Stimulated activated CD4-positive, alpha-beta T cell treated with anti-CD3 and anti-CD28 coated beads, Interleukin-15, amount 100 ng/mL, for 48 hours (primary cell): ENCODE data around the gene SDC3.

ENCODE experiments used
- DNase-seq, 2 donors: peaks; one replicate each; pipeline ENCODE4 v3.0.0-alpha.2; 2020; ENCODE audit warnings: low read depth in 2 of 2

The SDC3 gene

GRCh38 chr1:30928789-30929134 is 20.2 kb upstream of the SDC3 start:
- no peak for DNase-seq

DNA sequence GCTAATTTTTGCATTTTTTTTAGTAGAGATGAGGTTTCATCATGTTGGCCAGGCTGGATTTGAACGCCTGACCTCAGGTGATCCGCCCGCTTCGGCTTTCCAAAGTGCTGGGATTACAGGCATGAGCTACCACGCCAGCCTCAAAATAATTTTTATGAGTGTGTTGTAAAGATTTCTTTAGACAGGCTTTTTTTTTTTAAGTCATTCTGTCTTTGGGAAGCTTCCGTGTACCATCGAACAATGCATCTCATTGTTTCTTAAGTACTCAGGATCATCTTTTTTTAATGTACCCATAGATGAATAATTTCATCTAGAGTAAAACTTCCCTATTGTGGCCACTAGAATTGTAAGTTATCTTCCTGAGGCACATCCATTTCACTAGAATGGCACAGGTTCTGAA is 19.6 kb upstream of the SDC3 start:
- no peak for DNase-seq

GRCh38 chr1:30927448-30927847 is 18.9 kb upstream of the SDC3 start:
- no peak for DNase-seq

DNA sequence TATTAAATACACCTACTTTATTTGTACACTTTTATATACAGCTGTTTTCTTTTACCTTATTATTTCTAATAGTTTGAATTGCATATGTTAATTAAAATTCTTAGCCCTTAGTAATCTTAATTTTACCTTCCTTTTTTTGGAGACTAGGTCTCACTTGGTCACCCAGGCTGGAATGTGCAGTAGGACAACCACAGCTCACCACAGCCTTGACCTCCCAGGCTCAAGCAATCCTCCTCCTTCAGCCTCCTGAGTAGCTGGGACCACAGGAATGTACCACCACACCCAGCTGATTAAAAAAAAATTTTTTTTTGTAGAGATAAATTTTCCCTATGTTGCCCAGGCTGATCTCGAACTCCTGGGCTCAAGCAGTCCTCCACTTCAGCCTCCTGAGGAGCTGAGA is 15.0 kb upstream of the SDC3 start:
- no peak for DNase-seq

GRCh38 chr1:30920827-30921226 is 12.3 kb upstream of the SDC3 start:
- no peak for DNase-seq

DNA sequence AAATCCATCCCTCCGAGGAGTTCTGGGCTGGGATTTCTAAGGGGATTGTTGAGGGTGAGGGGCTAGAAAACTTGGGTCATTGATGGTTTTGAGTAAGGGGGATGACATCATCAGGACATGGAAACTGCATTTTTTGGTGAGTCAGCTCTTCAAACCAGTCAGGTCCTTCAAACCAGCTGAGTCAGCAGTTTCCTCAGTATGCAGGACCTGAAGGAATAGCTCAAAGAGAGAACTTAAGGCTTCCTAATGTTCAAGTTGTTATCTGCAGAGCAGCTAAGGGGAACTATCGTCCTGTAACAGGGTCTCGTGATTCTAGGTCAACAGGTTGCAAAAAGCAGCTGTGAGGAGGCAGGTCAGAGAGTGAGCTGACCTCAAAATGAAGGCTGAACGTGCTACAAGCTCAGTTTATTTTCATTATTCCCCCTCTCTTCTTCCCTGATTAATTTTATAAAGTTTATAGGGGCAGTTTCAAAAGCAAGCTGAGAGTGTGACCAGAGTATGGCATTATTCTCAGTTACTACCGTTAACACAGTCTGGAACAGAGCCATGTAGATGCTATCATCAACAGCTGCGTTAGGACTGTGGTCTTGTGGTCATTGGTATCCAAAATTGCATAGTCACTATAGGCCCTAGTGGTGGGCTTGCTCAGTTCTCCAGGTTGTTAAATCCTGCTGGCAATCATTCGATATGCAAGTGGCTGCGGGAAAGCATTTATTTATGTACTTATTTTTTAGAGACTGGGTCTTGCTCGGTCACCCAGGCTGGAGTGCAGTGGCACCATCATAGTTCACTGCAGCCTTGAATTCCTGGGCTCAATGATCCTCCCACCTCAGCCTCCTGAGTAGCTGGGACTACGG is 10.7 kb upstream of the SDC3 start:
- no peak for DNase-seq

- no peak for DNase-seq
These were observed 7.7 kb upstream of the SDC3 start for GRCh38 chr1:30916296-30916695.

DNA sequence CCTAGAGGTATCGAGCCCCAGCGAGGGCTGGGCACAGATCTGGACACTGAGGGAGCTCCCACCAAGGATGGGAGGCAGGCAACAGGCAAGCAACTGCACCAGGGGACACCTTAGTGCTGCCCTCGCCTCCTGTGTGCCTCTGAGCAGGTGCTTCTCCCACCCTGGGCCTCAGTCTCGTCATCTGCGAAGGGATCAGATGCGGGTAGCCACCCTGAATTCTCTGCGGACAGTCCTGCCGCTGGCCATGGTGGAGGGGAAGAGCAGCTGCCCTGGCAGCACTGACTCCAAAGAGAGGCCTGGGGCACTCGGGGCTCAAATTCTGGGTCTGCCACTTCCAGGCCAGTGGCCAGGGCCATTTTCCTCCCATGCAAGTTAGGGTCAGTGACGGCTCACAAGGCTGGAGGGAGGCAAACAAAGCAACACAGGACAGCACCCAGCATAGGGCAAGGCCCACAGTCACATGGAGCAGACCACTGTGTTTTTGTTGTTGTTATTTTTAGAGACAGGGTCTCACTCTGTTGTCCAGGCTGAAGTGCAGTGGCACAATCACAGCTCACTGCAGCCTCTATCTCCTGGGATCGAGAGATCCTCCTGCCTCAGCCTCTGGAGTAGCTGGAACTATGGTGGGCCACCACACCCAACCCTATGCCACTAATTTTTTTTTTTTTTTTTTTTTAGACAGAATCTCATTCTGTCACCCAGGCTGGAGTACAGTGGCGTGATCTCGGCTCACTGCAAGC is 7.1 kb upstream of the SDC3 start:
- DNase-seq, result no peak

DNA sequence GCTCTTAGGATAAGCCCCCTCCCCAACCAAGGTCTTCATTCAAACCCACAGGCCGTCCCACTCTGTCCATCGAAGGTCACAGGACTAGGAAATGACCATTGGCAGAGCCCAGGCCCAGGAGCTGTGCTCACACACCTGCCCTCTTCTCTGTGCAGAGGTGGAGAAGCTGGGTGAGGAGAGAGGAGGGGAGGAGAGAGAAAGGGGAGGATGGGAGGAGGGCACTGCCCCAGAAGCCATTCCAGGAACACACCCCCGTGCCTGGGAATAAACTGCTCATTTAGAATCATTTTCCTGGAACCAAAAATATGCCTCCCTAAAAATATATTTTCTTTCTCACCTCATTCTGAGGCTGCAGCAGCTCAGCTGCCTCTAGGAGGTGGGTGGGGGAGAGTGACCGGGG is 6.4 kb upstream of the SDC3 start:
- no peak for DNase-seq

DNA sequence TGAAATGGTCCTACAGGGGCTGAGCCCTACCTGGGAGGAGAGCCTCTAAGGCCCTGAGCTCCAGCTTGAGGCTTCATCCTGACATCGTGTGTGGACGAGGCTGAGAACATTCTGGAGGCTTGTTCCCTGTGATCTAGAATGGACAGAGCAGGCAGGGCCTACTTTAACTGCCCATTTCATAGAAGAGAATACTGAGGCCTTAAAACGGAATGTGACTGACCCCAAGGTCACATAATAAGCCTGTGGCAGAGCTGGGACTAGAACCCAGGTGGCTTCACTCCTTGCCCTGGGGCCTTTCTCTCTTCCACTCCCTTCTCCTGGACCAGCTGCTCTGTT is 6.0 kb upstream of the SDC3 start:
- no peak for DNase-seq

GRCh38 chr1:30912913-30913652 is 4.5 kb upstream of the SDC3 start:
- DNase-seq, result no peak

DNA sequence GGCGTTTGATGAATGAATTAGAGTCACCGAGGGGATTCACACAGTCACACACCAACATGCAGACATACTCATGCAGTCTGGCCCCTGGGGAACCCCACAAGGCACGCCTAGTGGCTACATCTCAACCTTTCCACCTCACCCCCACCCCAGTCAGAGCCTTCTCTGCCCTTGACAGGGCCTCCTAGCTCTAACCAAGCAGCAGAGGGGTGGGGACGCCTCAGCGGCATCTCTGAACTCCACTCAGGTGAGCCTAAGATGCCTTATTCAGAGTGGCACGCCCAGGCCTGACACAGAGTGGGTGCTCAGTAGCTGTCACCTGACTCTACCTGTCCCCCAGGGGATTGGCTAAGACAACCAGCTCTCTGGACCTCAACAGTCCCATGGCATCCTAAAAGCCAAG is 3.7 kb upstream of the SDC3 start:
- no peak for DNase-seq

DNA sequence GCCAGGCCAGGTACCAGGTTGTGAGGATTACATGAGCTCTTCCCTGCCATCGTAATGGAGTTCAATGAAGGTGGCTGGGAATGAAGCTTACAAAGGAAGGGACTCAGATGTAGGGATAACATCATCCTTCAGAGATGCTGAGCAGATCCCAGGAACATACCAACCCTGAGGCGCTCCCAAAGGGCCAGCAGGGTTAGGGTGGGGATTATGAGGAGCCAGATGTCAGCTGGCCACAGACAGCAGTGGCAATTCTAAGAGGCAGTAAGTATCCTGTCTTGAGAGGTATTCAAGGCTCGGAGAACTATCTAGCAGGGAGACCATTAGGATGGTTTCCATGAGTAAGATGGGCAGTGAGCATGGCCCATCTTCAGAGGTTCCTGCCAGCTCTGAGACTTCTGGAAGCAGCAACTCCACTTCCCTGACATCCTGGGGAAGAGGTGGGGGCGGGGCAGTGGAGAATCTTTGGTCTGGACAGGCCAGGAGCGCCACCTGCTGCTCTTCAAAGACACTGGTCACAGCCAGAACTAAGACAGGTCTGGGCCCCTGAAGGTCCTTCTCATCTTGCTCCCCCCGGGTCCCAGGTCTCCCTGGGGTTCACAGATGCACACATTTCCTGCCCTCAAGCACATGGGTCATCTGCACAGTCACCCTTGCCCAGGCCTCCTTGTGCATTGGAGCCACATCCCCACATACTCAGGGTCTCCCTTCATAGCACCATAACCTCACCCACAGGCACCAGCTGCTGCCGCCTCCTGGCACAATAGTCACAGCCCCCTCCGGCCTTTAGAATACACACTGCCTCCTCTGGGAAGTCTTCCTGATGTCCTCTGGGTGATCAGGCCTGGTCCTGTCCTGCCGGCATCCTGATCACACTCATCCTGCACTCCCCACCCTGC is 2.7 kb upstream of the SDC3 start:
- DNase-seq, result peak; percentile 38 to 48

DNA sequence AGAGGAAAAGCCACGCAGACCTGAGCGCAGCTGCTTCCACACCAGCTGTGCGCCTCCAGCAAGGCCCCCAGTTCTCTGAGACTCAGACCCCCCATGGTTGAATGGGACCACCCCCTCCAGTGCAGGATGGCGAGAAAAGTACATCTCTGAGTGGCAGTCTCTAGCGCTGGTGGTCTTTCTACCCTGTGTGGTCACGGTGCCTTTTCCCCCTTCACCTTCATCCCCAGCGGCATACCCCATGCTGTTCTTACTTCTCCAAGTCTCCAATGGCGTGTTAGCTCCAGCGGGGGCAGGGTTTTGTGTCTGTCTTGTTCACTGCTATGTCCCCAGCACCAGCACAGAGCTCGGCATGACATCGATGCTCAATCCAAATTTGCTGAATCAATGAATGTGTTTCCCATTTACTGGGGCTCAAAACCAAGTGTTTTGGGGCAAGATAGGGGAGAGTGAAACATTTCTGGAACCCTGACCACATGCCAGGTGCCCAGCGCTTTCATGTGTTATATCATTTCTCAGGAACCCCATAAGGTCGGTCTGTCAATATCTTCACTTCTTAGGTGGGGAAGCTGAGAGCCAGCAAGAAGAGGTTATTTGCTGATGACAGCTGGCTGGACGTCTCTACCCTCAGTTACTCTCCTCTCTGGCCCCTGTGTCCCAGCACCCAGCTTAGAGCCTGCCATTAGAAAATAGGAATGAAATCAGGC is 959 bp upstream of the SDC3 start:
- DNase-seq, result no peak

- DNase-seq, result no peak
These were observed 252 bp downstream of the SDC3 start for GRCh38 chr1:30908316-30908695.

- DNase-seq, result no peak
These were observed 860 bp downstream of the SDC3 start for GRCh38 chr1:30907481-30908315.

GRCh38 chr1:30906631-30907441 is 1.7 kb downstream of the SDC3 start:
- no peak for DNase-seq

GRCh38 chr1:30905916-30906620 is 2.5 kb downstream of the SDC3 start:
- no peak for DNase-seq

- DNase-seq, result no peak
These were observed 3.2 kb downstream of the SDC3 start for GRCh38 chr1:30905403-30905802.
